Measurements from ENCODE around the gene DIP2A.
"Not testable (repeated sequence)": the region's sequence is repeated elsewhere in the genome, so short reads cannot be mapped to it uniquely, and the experiment has no call there.

Gene DIP2A

DNA sequence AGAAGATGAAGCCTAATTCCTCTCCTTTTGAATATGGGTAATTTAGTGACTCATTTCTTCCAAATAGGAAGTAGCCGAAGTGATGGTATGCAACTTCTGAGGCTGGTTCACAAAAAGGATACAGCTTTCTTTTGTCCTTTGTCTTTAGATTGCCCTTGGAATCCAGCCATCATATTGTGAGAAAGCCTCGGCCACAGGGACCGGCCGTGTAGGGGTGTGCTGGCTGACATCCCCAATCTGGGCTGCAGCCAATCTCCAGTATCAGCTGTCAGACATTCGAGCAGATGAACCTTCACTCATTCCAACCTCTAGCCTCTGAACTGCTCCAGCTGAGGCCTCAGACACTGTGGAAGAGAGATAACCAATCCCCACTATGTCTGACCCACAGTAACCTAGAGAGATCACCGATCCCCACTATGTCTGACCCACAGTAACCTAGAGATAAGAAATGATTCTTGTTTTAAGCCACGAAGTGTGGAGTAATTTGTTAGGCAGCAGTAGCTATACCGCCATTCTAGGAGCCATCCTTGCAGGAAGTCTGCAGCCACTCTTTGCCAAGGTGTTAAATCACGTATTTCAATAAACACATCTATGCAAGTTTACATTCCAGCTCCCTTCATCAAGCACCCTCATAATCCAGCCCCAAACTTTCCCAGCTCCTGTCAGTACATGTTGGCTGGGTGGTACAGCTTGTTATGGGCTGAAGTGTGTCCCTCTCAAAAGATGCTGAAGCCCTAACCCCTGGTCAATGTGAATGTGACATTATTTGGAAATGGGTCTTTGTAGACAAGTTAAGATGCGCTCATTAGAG lies 2.9 kb upstream of the DIP2A start:
- Mint-ChIP-seq H3K4me1 (peaks cover 46% of the 10 kb centered on the region), H3K4me3 (no peak overlapping the region), H3K27me3 (no peaks in the 10 kb centered on the region), H3K36me3 (peaks cover 7% of the 10 kb centered on the region), H3K9me3 (no peaks in the 10 kb centered on the region), H3K27ac (no peak overlapping the region)

DNA sequence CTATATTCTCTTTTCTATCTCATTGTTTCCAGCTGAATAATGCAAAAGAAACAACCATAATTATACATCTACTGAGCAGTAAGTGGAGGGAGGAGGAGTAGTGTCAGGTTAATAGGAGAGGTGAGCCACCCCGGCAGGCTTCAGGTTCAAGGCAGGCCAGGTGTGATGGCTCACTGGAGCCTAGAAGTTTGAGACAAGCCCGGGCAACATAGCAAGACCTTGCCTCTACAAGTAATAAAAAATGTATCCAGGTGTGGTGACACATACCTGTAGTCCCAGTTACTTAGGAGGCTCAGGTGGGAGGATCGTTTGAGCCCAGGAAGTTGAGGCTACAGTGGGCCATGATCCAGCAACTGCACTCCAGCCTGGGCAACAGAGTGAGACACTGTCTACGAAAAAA lies 1.9 kb upstream of the DIP2A start:
- Mint-ChIP-seq H3K4me3 (peak overlapping the region; percentile 26), H3K27ac (no peak overlapping the region), H3K36me3 (peaks cover 7% of the 10 kb centered on the region), H3K4me1 (peaks cover 52% of the 10 kb centered on the region), H3K27me3 (no peaks in the 10 kb centered on the region), H3K9me3 (no peaks in the 10 kb centered on the region)

DNA sequence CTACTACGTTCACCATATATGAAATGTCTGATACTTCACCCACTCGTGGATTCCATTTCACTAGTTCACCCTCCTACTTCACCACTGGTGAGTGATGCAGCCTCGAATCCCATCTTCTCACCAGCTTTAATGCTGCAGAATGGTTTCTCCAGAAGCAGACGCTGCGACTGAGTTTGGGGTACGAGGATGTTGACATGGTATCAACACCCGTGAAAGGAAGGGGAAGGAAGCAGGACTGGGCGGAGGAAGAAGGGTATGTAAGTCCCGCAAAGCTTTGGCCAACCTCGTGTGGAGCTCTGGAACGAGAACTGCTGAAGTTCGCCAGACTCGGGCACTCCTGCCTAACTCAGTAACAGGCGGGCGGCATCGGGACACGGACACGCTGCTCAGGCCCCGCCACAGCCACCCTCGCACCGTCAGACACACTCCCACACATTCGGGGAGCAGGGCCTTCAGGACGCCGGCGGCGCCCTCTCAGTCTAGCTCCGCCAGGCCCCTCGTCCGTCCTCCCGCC lies 833 bp upstream of the DIP2A start:
- H3K27ac Mint-ChIP-seq, result peak overlapping the region; percentile 73
- H3K27me3 Mint-ChIP-seq, result no peaks in the 10 kb centered on the region
- no peaks in the 10 kb centered on the region for H3K9me3 Mint-ChIP-seq
- H3K4me1 Mint-ChIP-seq, result peaks cover 55% of the 10 kb centered on the region
- peaks cover 7% of the 10 kb centered on the region for H3K36me3 Mint-ChIP-seq
- H3K4me3 Mint-ChIP-seq, result peak overlapping the region; percentile 91

DNA sequence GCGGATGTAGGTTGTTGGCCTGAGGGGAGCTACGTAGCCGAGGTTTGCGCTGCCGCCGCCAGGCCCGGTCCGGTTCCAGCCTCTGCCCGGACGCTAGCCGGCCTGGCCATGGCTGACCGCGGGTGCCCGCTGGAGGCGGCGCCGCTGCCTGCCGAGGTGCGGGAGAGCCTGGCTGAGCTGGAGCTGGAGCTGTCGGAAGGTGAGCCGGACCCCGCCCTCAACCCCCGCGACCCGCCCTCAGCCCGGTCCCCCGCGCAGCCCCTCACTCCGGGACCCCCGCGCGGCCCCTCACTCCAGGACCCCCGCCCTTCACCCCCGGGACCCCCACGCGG lies 299 bp downstream of the DIP2A start:
- H3K4me1 Mint-ChIP-seq, result peaks cover 57% of the 10 kb centered on the region

DNA sequence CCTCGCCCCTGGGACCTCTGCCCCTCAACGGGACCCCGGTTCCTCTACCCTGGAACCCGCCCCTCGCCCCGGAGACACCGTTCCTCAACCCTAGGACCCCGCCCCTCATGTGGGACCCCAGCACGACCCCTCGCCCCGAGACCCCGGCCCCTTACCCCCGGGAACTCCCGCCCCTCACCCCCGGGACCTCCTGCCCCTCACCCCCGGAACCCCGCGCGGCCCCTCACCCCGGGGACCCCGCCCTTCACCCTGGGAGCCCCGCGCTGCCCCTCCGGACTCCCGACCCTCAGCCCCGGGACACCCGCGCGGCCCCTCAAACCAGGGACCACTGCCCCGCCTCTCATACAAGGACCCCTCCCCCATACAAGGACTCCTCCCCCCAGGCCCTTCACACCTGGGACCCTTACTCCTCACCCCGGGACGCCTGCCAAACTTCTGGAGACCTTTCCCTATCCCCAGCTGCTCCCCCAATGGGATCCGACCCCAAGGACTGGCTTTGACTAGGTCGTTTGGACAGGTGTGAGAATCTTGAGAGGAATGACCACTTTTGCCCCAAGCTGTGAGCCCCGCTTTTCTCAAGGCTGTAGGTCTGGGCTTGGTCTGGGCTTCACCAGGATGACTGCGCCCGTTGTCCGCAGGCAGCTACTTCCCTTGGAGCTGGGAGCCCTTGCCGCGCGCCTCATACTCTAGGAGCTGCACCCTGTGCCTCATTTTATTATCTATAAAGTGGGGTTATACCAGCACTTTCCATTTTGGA lies 843 bp downstream of the DIP2A start:
- peak overlapping the region; percentile 70 for H3K27ac Mint-ChIP-seq
- peaks cover 5% of the 10 kb centered on the region for H3K36me3 Mint-ChIP-seq
- H3K9me3 Mint-ChIP-seq, result no peaks in the 10 kb centered on the region
- H3K4me1 Mint-ChIP-seq, result peaks cover 61% of the 10 kb centered on the region
- H3K27me3 Mint-ChIP-seq, result no peaks in the 10 kb centered on the region
- peak overlapping the region; percentile 87 for H3K4me3 Mint-ChIP-seq

More for the DNA sequence above, 299 bp downstream of the DIP2A start:
- peak overlapping the region; percentile 76 for H3K4me3 Mint-ChIP-seq
- H3K27ac Mint-ChIP-seq, result peak overlapping the region; percentile 35
- H3K9me3 Mint-ChIP-seq, result no peaks in the 10 kb centered on the region
- H3K27me3 Mint-ChIP-seq, result no peaks in the 10 kb centered on the region
- peaks cover 5% of the 10 kb centered on the region for H3K36me3 Mint-ChIP-seq

DNA sequence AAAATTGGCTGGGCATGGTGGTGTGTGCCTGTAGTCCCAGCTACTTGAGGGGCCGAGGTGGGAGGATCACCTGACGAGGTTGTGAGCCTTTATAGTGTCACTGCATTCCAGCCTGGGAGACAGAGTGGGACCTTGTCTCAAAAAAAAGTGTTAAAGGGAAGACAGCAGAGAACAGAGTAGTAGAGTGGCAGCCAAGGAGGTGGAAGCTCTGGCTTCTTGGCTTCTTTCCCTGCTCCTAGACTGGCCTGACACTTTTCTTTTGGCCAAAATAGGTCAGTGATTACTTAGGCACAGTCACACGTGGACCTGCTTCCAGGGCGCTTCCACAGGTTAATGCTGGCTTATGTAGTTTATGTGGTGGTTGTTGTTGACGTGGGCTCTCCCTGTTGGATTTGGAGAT lies 3.2 kb downstream of the DIP2A start:
- Mint-ChIP-seq H3K27ac (peak overlapping the region; percentile 19), H3K9me3 (no peaks in the 10 kb centered on the region), H3K4me3 (peak overlapping the region; percentile 19), H3K4me1 (peaks cover 48% of the 10 kb centered on the region), H3K36me3 (no peaks in the 10 kb centered on the region), H3K27me3 (no peaks in the 10 kb centered on the region)

DNA sequence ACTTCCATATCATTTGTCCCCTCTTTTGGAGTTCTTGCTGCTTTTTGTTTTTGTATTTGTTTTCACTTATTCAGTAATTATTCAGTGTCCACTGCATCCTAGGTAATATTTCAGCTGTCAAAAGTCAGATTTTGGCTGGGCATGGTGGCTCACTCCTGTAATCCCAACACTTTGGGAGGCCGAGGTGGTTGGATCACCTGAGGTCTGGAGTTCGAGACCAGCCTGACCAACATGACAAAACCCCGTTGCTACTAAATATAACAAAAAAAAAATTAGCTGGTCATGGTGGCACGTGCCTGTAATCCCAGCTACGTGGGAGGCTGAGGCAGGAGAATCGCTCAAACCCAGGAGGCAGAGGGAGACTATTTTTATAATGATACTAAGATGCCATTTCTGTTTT lies 6.5 kb downstream of the DIP2A start:
- not testable (repeated sequence) for H3K27me3 Mint-ChIP-seq

DNA sequence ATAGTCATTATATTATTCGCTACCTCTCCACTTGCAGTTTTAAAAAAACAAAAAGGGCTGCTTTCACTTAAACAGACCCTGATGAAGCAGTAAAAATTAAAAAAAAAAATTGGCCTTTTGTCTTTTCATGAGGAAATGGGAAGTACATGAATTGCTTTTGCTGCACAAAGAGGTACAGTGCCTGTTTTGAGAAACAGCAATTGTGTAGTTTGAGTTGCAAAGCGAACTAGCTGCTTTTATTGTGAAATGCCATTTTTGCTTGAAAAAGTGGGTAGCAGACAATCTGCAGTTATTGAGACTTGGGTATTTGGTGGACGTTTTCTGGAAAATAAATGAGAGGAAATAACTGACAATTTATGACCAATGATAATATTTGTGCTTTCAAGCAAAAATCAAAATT lies 7.0 kb downstream of the DIP2A start:
- H3K36me3 Mint-ChIP-seq, result no peaks in the 10 kb centered on the region
- H3K27me3 Mint-ChIP-seq, result no peaks in the 10 kb centered on the region
- H3K4me3 Mint-ChIP-seq, result no peak overlapping the region
- H3K27ac Mint-ChIP-seq, result no peak overlapping the region
- no peaks in the 10 kb centered on the region for H3K9me3 Mint-ChIP-seq
- peaks cover 54% of the 10 kb centered on the region for H3K4me1 Mint-ChIP-seq

More for the DNA sequence above, 6.5 kb downstream of the DIP2A start:
- H3K27ac Mint-ChIP-seq, H3K9me3 Mint-ChIP-seq, H3K4me3 Mint-ChIP-seq, H3K36me3 Mint-ChIP-seq: not testable (repeated sequence)
- peaks cover 57% of the 10 kb centered on the region for H3K4me1 Mint-ChIP-seq

DNA sequence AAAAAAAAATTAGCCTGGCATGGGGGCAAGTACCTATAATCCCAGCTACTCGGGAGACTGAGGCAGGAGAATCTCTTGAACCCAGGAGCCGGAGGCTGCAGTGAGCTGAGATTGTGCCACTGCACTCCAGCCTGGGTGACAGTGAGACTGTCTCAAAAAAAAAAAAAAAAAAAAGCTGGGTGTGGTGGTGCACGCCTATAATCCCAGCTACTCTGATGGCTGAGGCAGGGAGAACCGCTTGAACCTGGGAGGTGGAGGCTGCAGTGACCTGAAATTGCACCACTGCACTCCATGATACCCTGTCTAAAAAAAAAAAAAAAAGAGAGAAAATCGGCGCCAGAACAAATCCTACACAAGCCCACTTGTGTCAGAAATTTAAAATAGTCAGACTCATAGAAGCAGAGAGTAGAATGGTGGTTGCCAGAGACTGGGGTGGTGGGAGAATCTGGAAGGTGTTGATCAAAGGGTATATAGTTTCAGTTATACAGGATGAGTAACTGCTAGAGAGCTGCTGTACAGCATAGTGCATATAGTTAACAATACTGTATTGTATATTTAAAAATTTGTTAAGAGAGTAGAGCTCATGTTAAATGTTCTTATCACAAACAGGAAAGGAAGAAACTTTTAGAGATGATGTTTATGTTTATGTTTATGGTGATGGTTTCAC lies 9.6 kb downstream of the DIP2A start:
- no peaks in the 10 kb centered on the region for H3K9me3 Mint-ChIP-seq
- no peaks in the 10 kb centered on the region for H3K27me3 Mint-ChIP-seq
- H3K4me1 Mint-ChIP-seq, result peaks cover 57% of the 10 kb centered on the region
- peak overlapping the region; percentile 59 for H3K27ac Mint-ChIP-seq
- H3K36me3 Mint-ChIP-seq, result no peaks in the 10 kb centered on the region
- H3K4me3 Mint-ChIP-seq, result peak overlapping the region; percentile 33

DNA sequence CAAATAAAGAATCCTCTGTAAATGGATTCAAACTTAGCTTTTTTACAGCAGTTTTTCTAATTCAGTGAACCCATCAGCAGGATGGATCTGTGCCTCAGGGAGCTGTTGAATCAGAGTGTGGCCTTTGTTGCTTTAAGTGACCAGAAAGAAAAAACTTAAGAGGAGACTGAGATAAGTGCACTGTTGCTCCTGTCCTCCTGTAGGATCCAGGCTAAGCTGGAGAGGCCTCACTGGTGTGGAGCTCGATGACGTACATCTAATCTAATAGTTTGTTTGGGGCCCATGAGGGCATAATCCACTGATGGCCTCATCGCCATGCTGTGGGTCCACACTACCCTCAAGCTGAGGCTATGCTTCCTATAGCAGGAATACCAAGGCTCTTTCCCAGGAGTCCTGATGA lies 10.6 kb downstream of the DIP2A start:
- Mint-ChIP-seq H3K27ac (no peak overlapping the region), H3K4me1 (peaks cover 64% of the 10 kb centered on the region), H3K27me3 (no peaks in the 10 kb centered on the region), H3K36me3 (peaks cover 2% of the 10 kb centered on the region), H3K4me3 (no peak overlapping the region), H3K9me3 (no peaks in the 10 kb centered on the region)

DNA sequence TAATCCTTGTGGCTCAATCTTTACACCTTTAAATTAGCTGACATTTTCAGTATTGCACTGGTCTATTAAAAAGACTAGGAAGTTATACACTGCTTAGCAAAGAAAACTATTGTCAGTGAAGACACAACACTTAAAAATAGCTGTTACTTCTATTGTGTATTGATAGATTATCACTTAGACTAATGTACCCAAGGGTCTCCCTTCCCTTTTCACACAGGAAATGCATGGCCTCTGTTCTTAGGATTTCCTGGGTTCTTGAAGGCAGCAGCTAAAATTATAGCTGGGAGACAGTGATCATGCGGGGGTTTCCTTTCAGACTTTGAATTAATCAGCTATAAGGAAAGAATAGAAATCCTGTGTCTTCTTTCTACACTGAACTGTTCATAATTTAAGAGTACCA lies 12.8 kb downstream of the DIP2A start:
- Mint-ChIP-seq H3K4me3 (no peak overlapping the region), H3K36me3 (peaks cover 5% of the 10 kb centered on the region), H3K9me3 (no peaks in the 10 kb centered on the region), H3K27ac (no peak overlapping the region), H3K27me3 (no peaks in the 10 kb centered on the region), H3K4me1 (peaks cover 68% of the 10 kb centered on the region)

DNA sequence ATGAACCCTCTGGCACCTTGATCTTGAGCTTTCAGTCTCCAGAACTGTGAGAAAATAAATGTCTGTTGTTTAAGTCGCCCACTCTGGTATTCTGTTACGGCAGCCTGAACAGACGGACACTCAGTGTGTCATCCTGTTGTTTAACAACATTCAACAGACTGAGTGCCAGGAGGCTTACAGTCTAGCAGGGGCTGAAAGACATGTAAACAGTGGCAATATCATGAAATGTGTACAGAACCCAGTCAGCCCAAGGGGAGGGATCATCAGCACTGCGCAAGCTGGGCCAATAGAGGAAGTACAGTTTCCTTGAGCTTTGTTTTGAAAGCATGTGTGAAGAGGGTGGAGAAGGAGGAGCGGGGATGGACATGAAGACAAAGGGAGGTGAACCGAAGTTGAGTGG lies 13.6 kb downstream of the DIP2A start:
- H3K36me3 Mint-ChIP-seq, result peaks cover 5% of the 10 kb centered on the region
- no peak overlapping the region for H3K4me3 Mint-ChIP-seq
- H3K9me3 Mint-ChIP-seq, result no peaks in the 10 kb centered on the region
- H3K4me1 Mint-ChIP-seq, result peaks cover 66% of the 10 kb centered on the region
- no peaks in the 10 kb centered on the region for H3K27me3 Mint-ChIP-seq
- H3K27ac Mint-ChIP-seq, result peak overlapping the region; percentile 4

DNA sequence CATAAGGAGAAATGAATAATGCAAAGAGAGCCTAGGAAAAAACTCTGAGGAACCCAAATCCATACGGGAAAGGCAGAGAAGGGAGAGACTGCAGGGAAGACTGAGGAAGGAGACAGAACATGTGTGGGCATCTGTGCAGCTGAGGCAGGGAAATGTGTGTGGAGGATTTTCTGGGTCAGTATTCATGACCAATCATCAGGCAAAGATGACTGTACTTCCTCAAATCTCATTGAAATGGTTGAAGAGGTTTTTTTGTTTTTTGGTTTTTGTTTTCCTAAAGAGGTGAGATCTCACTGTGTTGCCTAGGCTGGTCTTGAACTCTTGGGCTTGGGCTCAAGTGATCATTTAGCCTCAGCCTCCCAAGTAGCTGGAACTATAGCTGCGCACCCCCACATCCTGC lies 15.7 kb downstream of the DIP2A start:
- peak overlapping the region; percentile 69 for H3K27ac Mint-ChIP-seq
- H3K4me3 Mint-ChIP-seq, result no peak overlapping the region
- H3K9me3 Mint-ChIP-seq, result no peaks in the 10 kb centered on the region
- no peaks in the 10 kb centered on the region for H3K27me3 Mint-ChIP-seq
- peaks cover 9% of the 10 kb centered on the region for H3K36me3 Mint-ChIP-seq
- H3K4me1 Mint-ChIP-seq, result peaks cover 60% of the 10 kb centered on the region

DNA sequence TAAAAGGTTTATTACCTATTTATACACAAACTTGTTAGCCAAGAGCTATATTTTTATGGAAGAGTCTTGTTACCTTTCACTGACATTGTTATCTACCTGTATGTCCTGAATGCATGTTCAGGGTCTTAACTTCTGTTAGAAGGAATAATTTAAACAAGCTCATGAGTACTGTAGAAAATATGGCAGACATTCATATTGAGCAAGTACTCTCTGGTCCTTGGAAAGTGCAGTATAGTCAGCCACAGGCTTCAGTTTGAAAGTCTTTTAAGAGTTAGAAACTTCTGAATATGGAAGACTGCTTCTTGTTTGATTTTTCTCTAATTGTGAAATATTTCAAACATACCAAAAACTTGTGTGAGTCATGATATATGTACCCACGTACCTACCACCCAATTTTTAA lies 16.6 kb downstream of the DIP2A start:
- Mint-ChIP-seq H3K4me1 (peaks cover 59% of the 10 kb centered on the region), H3K27me3 (no peaks in the 10 kb centered on the region)

DNA sequence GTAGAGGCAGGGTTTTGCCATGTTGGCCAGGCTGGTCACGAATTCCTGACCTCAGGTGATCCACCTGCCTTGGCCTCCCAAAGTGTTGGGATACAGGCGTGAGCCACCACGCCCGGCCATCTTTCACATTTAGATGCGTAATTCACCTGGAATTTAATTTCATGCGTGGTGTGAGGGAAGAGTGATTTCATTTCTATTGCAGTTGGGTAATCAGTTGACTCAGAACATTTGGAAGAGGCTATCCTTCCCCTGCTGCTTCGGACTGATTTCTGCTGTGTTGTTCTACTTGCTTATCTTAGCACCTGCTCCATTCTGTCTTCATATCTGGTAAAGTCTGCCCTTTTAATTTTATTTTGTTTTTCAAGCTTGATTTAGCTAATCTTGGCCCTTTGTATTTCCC lies 19.1 kb downstream of the DIP2A start:
- peaks cover 54% of the 10 kb centered on the region for H3K4me1 Mint-ChIP-seq
- peaks cover 16% of the 10 kb centered on the region for H3K36me3 Mint-ChIP-seq

More for the DNA sequence above, 16.6 kb downstream of the DIP2A start:
- Mint-ChIP-seq H3K4me3 (no peak overlapping the region), H3K27ac (no peak overlapping the region), H3K36me3 (peaks cover 9% of the 10 kb centered on the region), H3K9me3 (no peaks in the 10 kb centered on the region)

DNA sequence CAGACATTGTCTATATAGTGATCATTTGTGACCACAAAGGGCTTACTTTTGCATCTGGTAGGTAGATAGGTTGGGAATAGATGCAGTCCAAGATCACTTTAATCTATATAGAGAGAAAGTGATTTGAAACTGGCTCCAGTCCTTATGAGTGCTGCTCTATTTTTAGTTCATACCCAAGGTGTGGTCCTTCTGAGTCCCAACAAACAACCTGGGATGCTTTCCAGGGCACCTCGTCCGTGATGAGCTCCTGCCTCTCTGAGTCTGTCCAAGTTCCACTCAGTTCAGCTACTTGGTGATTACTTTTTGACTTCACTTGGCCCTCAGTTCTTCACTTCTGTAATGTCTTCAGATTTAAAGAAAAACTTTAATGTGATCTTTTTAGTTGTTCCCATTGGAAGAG lies 20.2 kb downstream of the DIP2A start:
- no peaks in the 10 kb centered on the region for H3K27me3 Mint-ChIP-seq
- no peak overlapping the region for H3K4me3 Mint-ChIP-seq
- H3K4me1 Mint-ChIP-seq, result peaks cover 59% of the 10 kb centered on the region
- no peak overlapping the region for H3K27ac Mint-ChIP-seq
- H3K9me3 Mint-ChIP-seq, result no peaks in the 10 kb centered on the region
- peaks cover 16% of the 10 kb centered on the region for H3K36me3 Mint-ChIP-seq

More for the DNA sequence above, 19.1 kb downstream of the DIP2A start:
- Mint-ChIP-seq H3K4me3 (no peak overlapping the region), H3K9me3 (no peaks in the 10 kb centered on the region), H3K27ac (no peak overlapping the region), H3K27me3 (no peaks in the 10 kb centered on the region)
